Trophoblast cell (in vitro differentiated cells and primary cell): ENCODE data around the gene PDCD2L. TPM values are rescaled to one million over a fixed set of nuclear protein-coding genes. Genes with fewer than 3 reads are reported as not detected.

Source experiments
- DNase-seq, 2 donors: peaks; one replicate each; pipeline ENCODE4 v3.0.0-alpha.2; 2016
- H2AFZ ChIP-seq: 2 replicates; pipeline ENCODE4 v1.6.1; 2013; ENCODE audit warnings: low read length, moderate library complexity, mild to moderate bottlenecking; ENCODE audit not compliant: insufficient read depth, poor library complexity
- H2AK5ac ChIP-seq: 2 replicates; pipeline ENCODE4 v1.6.1; 2013; ENCODE audit warnings: mild to moderate bottlenecking, low read length
- H2BK120ac ChIP-seq: 2 replicates; pipeline ENCODE4 v1.6.1; 2013; ENCODE audit warnings: low read length, mild to moderate bottlenecking, moderate library complexity; ENCODE audit not compliant: insufficient read depth, poor library complexity
- H2BK12ac ChIP-seq: 2 replicates; pipeline ENCODE4 v1.6.1; 2013; ENCODE audit warnings: mild to moderate bottlenecking, low read length, moderate library complexity
- H2BK5ac ChIP-seq: 2 replicates; pipeline ENCODE4 v1.6.1; 2013; ENCODE audit warnings: low read length, low read depth, moderate library complexity, mild to moderate bottlenecking; ENCODE audit not compliant: poor library complexity
- H3K14ac ChIP-seq: 2 replicates; pipeline ENCODE4 v1.6.1; 2013; ENCODE audit warnings: mild to moderate bottlenecking, low read length
- H3K18ac ChIP-seq: 2 replicates; pipeline ENCODE4 v1.6.1; 2013; ENCODE audit warnings: mild to moderate bottlenecking, low read length
- H3K23ac ChIP-seq: 2 replicates; pipeline ENCODE4 v1.6.1; 2013; ENCODE audit warnings: low read length
- H3K27ac ChIP-seq: 2 replicates; pipeline ENCODE4 v1.5.1; 2013; ENCODE audit warnings: low read depth, mild to moderate bottlenecking, inconsistent platforms, low read length, moderate library complexity
- H3K27me3 ChIP-seq: 2 replicates; pipeline ENCODE4 v1.6.1; 2013; ENCODE audit warnings: inconsistent platforms, mild to moderate bottlenecking, low read length, moderate library complexity; ENCODE audit not compliant: insufficient read depth
- H3K36me3 ChIP-seq, 2 experiments: 1 replicate in 1 of 2; 2 replicates in 1 of 2; pipeline ENCODE4 v1.6.1; 2013; ENCODE audit warnings: low read length in 2 of 2, mild to moderate bottlenecking in 2 of 2, moderate library complexity in 1 of 2; ENCODE audit not compliant: insufficient read depth in 2 of 2, control insufficient read depth in 1 of 2
- H3K4ac ChIP-seq: 2 replicates; pipeline ENCODE4 v1.6.1; 2013; ENCODE audit warnings: low read depth, mild to moderate bottlenecking, low read length, moderate library complexity
- H3K4me1 ChIP-seq, 2 experiments: 1 replicate in 1 of 2; 2 replicates in 1 of 2; pipeline ENCODE4 v1.6.1; 2013; ENCODE audit warnings: low read length in 2 of 2, mild to moderate bottlenecking in 2 of 2, moderate library complexity in 1 of 2; ENCODE audit not compliant: insufficient read depth in 2 of 2, control insufficient read depth in 1 of 2
- H3K4me2 ChIP-seq: 2 replicates; pipeline ENCODE4 v1.6.1; 2013; ENCODE audit warnings: inconsistent platforms, mild to moderate bottlenecking, low read length, moderate library complexity
- H3K4me3 ChIP-seq: 2 replicates; pipeline ENCODE4 v1.5.1; 2013; ENCODE audit warnings: mild to moderate bottlenecking, low read depth, low read length, inconsistent platforms
- H3K79me1 ChIP-seq: one replicate; pipeline ENCODE4 v1.6.1; 2013; ENCODE audit warnings: low read length
- H3K79me2 ChIP-seq: 2 replicates; pipeline ENCODE4 v1.6.1; 2013; ENCODE audit warnings: low read length, mild to moderate bottlenecking; ENCODE audit not compliant: control insufficient read depth, insufficient read depth, poor library complexity
- H3K9ac ChIP-seq: 2 replicates; pipeline ENCODE4 v1.6.1; 2013; ENCODE audit warnings: mild to moderate bottlenecking, low read length
- H3K9me3 ChIP-seq: 2 replicates; pipeline ENCODE4 v1.6.1; 2013; ENCODE audit warnings: low read depth, mild to moderate bottlenecking, control low read depth, inconsistent platforms, low read length; ENCODE audit not compliant: insufficient read depth
- H4K12ac ChIP-seq: 2 replicates; pipeline ENCODE4 v1.6.1; 2013; ENCODE audit warnings: low read depth, mild to moderate bottlenecking, low read length, moderate library complexity
- H4K8ac ChIP-seq: 2 replicates; pipeline ENCODE4 v1.6.1; 2013; ENCODE audit warnings: low read depth, mild to moderate bottlenecking, low read length, moderate library complexity
- H4K91ac ChIP-seq: one replicate; pipeline ENCODE4 v1.6.1; 2013; ENCODE audit warnings: low read depth, mild to moderate bottlenecking, low read length, moderate library complexity
- WGBS: extraction: QIAGEN DNeasy Blood & Tissue Kit; methylation state at CpG from one replicate; pipeline ENCODE4 v1.1.7; 2013; ENCODE audit warnings: missing lambda C conversion rate; ENCODE audit not compliant: insufficient read length, insufficient coverage; ENCODE audit errors: extremely low coverage; 5-methylcytosine and 5-hydroxymethylcytosine counted together
- polyA plus RNA-seq: library from polyadenylated mRNA; stranded (reverse); fragments of 200-250 nt; gene quantifications from 2 replicates; pipeline ENCODE4 v1.2.3, GENCODE V29; 2013

Gene PDCD2L, protein sequence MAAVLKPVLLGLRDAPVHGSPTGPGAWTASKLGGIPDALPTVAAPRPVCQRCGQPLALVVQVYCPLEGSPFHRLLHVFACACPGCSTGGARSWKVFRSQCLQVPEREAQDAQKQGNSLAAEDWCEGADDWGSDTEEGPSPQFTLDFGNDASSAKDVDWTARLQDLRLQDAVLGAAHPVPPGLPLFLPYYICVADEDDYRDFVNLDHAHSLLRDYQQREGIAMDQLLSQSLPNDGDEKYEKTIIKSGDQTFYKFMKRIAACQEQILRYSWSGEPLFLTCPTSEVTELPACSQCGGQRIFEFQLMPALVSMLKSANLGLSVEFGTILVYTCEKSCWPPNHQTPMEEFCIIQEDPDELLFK
- 18.1 and 19.0 TPM in 2 replicates for polyA plus RNA-seq

DNA sequence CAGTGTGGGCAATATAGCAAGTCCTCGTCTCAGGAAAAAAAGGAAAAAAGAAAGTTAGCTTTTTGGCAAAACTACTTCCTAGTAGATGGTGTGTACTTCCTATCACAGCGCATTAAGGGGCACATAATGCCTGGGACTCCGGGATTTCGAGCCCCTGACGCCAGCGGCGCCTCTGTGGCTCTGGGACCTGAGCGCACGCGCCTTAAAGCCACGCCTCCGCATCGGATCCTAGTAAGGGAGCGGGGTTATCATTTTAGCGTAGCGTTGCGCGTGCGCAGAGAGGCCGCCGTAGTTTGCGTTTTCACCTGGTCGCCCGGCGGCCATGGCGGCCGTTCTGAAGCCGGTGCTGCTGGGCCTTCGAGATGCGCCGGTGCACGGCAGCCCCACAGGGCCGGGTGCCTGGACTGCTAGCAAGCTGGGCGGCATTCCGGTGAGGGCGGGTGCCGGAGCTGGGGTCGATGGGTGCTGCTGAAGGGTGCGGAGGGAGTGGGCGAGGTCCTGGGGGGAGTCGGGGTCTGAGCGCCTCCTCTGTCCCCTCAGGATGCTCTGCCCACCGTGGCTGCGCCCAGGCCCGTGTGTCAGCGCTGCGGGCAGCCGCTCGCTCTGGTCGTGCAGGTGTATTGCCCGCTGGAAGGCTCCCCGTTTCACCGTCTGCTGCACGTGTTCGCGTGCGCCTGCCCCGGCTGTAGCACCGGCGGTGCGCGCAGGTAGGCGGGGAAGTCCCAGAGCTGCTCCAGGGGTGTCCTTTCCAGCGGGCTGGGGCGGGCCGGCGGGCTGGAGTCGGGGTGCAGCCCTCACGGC, at the start of gene PDCD2L:
TSS of gene PDCD2L (plus strand) at position 291 of the 801 bp plus-strand sequence. CDS start at position 323, 32 bp downstream.
- no peak within 1 kb of the TSS for H2BK12ac ChIP-seq
- peaks cover 3% of the 10 kb centered on the region for H3K79me2 ChIP-seq
- peak within 1 kb of the TSS; percentile 87 for H4K12ac ChIP-seq
- H2AK5ac ChIP-seq = peak within 1 kb of the TSS; percentile 25
- peak within 1 kb of the TSS; percentile 65 for H2BK120ac ChIP-seq
- no peaks in the 10 kb centered on the region for H3K9me3 ChIP-seq
- peak within 1 kb of the TSS; percentile 90 for H4K8ac ChIP-seq
- H3K4me1 ChIP-seq = no peaks in the 10 kb centered on the region
- H3K79me1 ChIP-seq = peaks cover 6% of the 10 kb centered on the region
- H3K4me3 ChIP-seq = peak within 1 kb of the TSS; percentile 84
- H3K27me3 ChIP-seq = no peaks in the 10 kb centered on the region
- peak; percentile 91 to 97 for DNase-seq
- no peak within 1 kb of the TSS for H3K27ac ChIP-seq
- no peak within 1 kb of the TSS for H3K23ac ChIP-seq
- peak within 1 kb of the TSS; percentile 9 for H3K4ac ChIP-seq
- peaks cover 14% of the 10 kb centered on the region in 2 experiments for H3K36me3 ChIP-seq
- H2AFZ ChIP-seq = peak within 1 kb of the TSS; percentile 93
- peak within 1 kb of the TSS; percentile 36 for H2BK5ac ChIP-seq
- H4K91ac ChIP-seq = peak within 1 kb of the TSS; percentile 46
- WGBS = no CpG with 5 or more reads among the region's 69 CpGs
- H3K9ac ChIP-seq = peak within 1 kb of the TSS; percentile 47
- H3K18ac ChIP-seq = peak within 1 kb of the TSS; percentile 58
- H3K4me2 ChIP-seq = peak within 1 kb of the TSS; percentile 86
- peak within 1 kb of the TSS; percentile 81 for H3K14ac ChIP-seq

GRCh38 chr19:34355201-34355600, 49.0 kb upstream of the PDCD2L start:
- Histone ChIP-seq H3K9ac (no peak overlapping the region), H2BK12ac (no peak overlapping the region), H2AK5ac (no peak overlapping the region), H2AFZ (no peak overlapping the region), H3K23ac (no peak overlapping the region), H3K4ac (no peak overlapping the region), H2BK5ac (no peak overlapping the region), H3K27me3 (no peaks in the 10 kb centered on the region), H3K14ac (no peak overlapping the region), H3K18ac (no peak overlapping the region), H4K12ac (no peak overlapping the region), H3K4me1 (peaks cover 8 to 10% of the 10 kb centered on the region in 2 experiments), H3K79me1 (peaks cover 9% of the 10 kb centered on the region), H3K9me3 (peaks cover 4% of the 10 kb centered on the region), H3K36me3 (peaks cover 29 to 31% of the 10 kb centered on the region in 2 experiments), H4K8ac (no peak overlapping the region), H3K27ac (no peak overlapping the region), H3K79me2 (no peaks in the 10 kb centered on the region), H4K91ac (no peak overlapping the region), H3K4me3 (no peak overlapping the region), H3K4me2 (no peak overlapping the region), H2BK120ac (no peak overlapping the region)
- no peak for DNase-seq
- no CpG with 5 or more reads among the region's 8 CpGs for WGBS

- H3K79me2 ChIP-seq = no peaks in the 10 kb centered on the region
- no peak overlapping the region for H4K91ac ChIP-seq
- H3K27ac ChIP-seq = no peak overlapping the region
- no CpG with 5 or more reads among the region's 4 CpGs for WGBS
- no peak overlapping the region for H3K18ac ChIP-seq
- H2BK5ac ChIP-seq = no peak overlapping the region
- no peak overlapping the region for H2BK12ac ChIP-seq
- H3K27me3 ChIP-seq = no peaks in the 10 kb centered on the region
- H2BK120ac ChIP-seq = no peak overlapping the region
- no peak overlapping the region for H3K4me3 ChIP-seq
- no peak overlapping the region for H4K12ac ChIP-seq
- peaks cover 21 to 22% of the 10 kb centered on the region in 2 experiments for H3K36me3 ChIP-seq
- no peaks in the 10 kb centered on the region for H3K9me3 ChIP-seq
- H3K4me2 ChIP-seq = no peak overlapping the region
- no peak overlapping the region for H3K14ac ChIP-seq
- H3K9ac ChIP-seq = no peak overlapping the region
- peaks cover 9% of the 10 kb centered on the region for H3K79me1 ChIP-seq
- no peak overlapping the region for H2AFZ ChIP-seq
- H3K4me1 ChIP-seq = peaks cover 8 to 10% of the 10 kb centered on the region in 2 experiments
- H3K23ac ChIP-seq = no peak overlapping the region
- no peak overlapping the region for H2AK5ac ChIP-seq
- H4K8ac ChIP-seq = no peak overlapping the region
- no peak for DNase-seq
- H3K4ac ChIP-seq = no peak overlapping the region
Observed at GRCh38 chr19:34356875-34357274, 47.3 kb upstream of the PDCD2L start.

GRCh38 chr19:34357431-34357830, 46.8 kb upstream of the PDCD2L start:
- Histone ChIP-seq H3K4me1 (peaks cover 8 to 10% of the 10 kb centered on the region in 2 experiments), H3K18ac (no peak overlapping the region), H2AFZ (no peak overlapping the region), H3K9me3 (no peaks in the 10 kb centered on the region), H2BK5ac (no peak overlapping the region), H3K27ac (no peak overlapping the region), H4K8ac (no peak overlapping the region), H2BK120ac (no peak overlapping the region), H3K79me1 (peaks cover 9% of the 10 kb centered on the region), H3K4me3 (no peak overlapping the region), H2AK5ac (no peak overlapping the region), H3K27me3 (no peaks in the 10 kb centered on the region), H4K12ac (no peak overlapping the region), H3K79me2 (no peaks in the 10 kb centered on the region), H2BK12ac (no peak overlapping the region), H3K4ac (no peak overlapping the region), H3K4me2 (no peak overlapping the region), H3K9ac (no peak overlapping the region), H3K36me3 (peaks cover 16 to 20% of the 10 kb centered on the region in 2 experiments), H3K14ac (no peak overlapping the region), H4K91ac (no peak overlapping the region), H3K23ac (no peak overlapping the region)
- no peak for DNase-seq
- no CpG with 5 or more reads among the region's 4 CpGs for WGBS
